ENCODE data around the gene ATL1.
A peak's percentile ranks its signal among the peaks of the same experiment; 100 is the strongest.

ATL1 gene

GRCh38 chr14:50541159-50541567, 18.8 kb upstream of the ATL1 start:
- Histone ChIP-seq H3K27me3 (ENCODE audit: insufficient read depth, poor library complexity, severe bottlenecking) (no peaks in the 10 kb centered on the region), H3K4me3 (ENCODE audit: severe bottlenecking) (no peak overlapping the region), H3K4me1 (ENCODE audit: insufficient read depth, poor library complexity, severe bottlenecking) (no peaks in the 10 kb centered on the region), H3K9me3 (ENCODE audit: severe bottlenecking) (no peaks in the 10 kb centered on the region), H3K27ac (ENCODE audit: poor library complexity, severe bottlenecking) (no peak overlapping the region), H3K36me3 (ENCODE audit: low read depth) (no peaks in the 10 kb centered on the region)
- no peak for ATAC-seq (ENCODE audit: low read depth)
- DNase-seq (ENCODE audit: low spot score) = no peak
- TF ChIP-seq CTCF (IDR thresholded peaks at IDR 0.05; ENCODE audit: poor library complexity, severe bottlenecking) = no peak

- no peaks in the 10 kb centered on the region for H3K27me3 ChIP-seq (ENCODE audit: insufficient read depth, poor library complexity, severe bottlenecking)
- TF ChIP-seq CTCF (IDR thresholded peaks at IDR 0.05; ENCODE audit: poor library complexity, severe bottlenecking) = peak; percentile 89
- H3K9me3 ChIP-seq (ENCODE audit: severe bottlenecking) = no peaks in the 10 kb centered on the region
- H3K36me3 ChIP-seq (ENCODE audit: low read depth) = no peaks in the 10 kb centered on the region
- peak; percentile 81 for ATAC-seq (ENCODE audit: low read depth)
- DNase-seq (ENCODE audit: low spot score) = no peak
- no peak overlapping the region for H3K27ac ChIP-seq (ENCODE audit: poor library complexity, severe bottlenecking)
- no peak overlapping the region for H3K4me3 ChIP-seq (ENCODE audit: severe bottlenecking)
- H3K4me1 ChIP-seq (ENCODE audit: insufficient read depth, poor library complexity, severe bottlenecking) = no peaks in the 10 kb centered on the region
These were observed 17.0 kb upstream of the ATL1 start for GRCh38 chr14:50542941-50543418.

DNA sequence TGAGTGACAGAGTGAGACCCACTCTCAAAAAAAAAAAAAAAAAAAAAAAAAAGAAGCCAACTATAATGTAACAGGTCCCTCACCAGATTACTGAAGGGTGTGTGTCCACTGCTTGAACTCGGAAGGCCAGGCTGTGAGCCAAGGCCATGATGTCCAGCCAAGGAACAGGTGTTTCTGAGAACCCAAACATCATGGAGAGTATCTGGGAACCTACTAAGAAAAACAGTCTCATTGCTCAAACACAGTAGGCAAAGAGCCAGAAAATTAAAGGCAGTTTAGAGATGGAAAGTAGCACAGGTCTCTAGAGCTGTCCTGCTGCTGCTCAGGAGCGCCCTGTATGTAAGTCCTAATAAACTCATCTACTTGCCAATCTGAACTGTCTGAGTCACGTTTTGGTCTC, 15.0 kb upstream of the ATL1 start:
- no peak for DNase-seq (ENCODE audit: low spot score)
- no peak for ATAC-seq (ENCODE audit: low read depth)
- H3K9me3 ChIP-seq (ENCODE audit: severe bottlenecking) = no peaks in the 10 kb centered on the region
- no peaks in the 10 kb centered on the region for H3K36me3 ChIP-seq (ENCODE audit: low read depth)
- H3K4me3 ChIP-seq (ENCODE audit: severe bottlenecking) = no peak overlapping the region
- H3K27me3 ChIP-seq (ENCODE audit: insufficient read depth, poor library complexity, severe bottlenecking) = no peaks in the 10 kb centered on the region
- H3K4me1 ChIP-seq (ENCODE audit: insufficient read depth, poor library complexity, severe bottlenecking) = no peaks in the 10 kb centered on the region
- H3K27ac ChIP-seq (ENCODE audit: poor library complexity, severe bottlenecking) = no peak overlapping the region
- TF ChIP-seq CTCF (IDR thresholded peaks at IDR 0.05; ENCODE audit: poor library complexity, severe bottlenecking) = no peak

- Histone ChIP-seq H3K27ac (ENCODE audit: poor library complexity, severe bottlenecking) (no peak overlapping the region), H3K4me3 (ENCODE audit: severe bottlenecking) (no peak overlapping the region), H3K9me3 (ENCODE audit: severe bottlenecking) (no peaks in the 10 kb centered on the region), H3K36me3 (ENCODE audit: low read depth) (no peaks in the 10 kb centered on the region), H3K27me3 (ENCODE audit: insufficient read depth, poor library complexity, severe bottlenecking) (no peaks in the 10 kb centered on the region), H3K4me1 (ENCODE audit: insufficient read depth, poor library complexity, severe bottlenecking) (no peaks in the 10 kb centered on the region)
- DNase-seq (ENCODE audit: low spot score) (no peak), ATAC-seq (ENCODE audit: low read depth) (peak; percentile 60; the same call in 1 of the 3 replicates)
- TF ChIP-seq CTCF (IDR thresholded peaks at IDR 0.05; ENCODE audit: poor library complexity, severe bottlenecking) = no peak
These were observed 14.3 kb upstream of the ATL1 start for GRCh38 chr14:50545618-50546017.

GRCh38 chr14:50550294-50550693, 9.7 kb upstream of the ATL1 start:
- no peaks in the 10 kb centered on the region for H3K4me1 ChIP-seq (ENCODE audit: insufficient read depth, poor library complexity, severe bottlenecking)
- TF ChIP-seq CTCF (IDR thresholded peaks at IDR 0.05; ENCODE audit: poor library complexity, severe bottlenecking) = no peak
- H3K9me3 ChIP-seq (ENCODE audit: severe bottlenecking) = no peaks in the 10 kb centered on the region
- no peak overlapping the region for H3K27ac ChIP-seq (ENCODE audit: poor library complexity, severe bottlenecking)
- no peaks in the 10 kb centered on the region for H3K36me3 ChIP-seq (ENCODE audit: low read depth)
- H3K27me3 ChIP-seq (ENCODE audit: insufficient read depth, poor library complexity, severe bottlenecking) = peaks cover 5% of the 10 kb centered on the region
- H3K4me3 ChIP-seq (ENCODE audit: severe bottlenecking) = no peak overlapping the region
- no peak for DNase-seq (ENCODE audit: low spot score)
- ATAC-seq (ENCODE audit: low read depth) = no peak
